ENCODE results near the gene GPT2. TPM values are rescaled to one million over a fixed set of nuclear protein-coding genes. Genes with fewer than 3 reads are reported as not detected.
A peak's percentile ranks its signal among the peaks of the same experiment; 100 is the strongest.

GPT2 gene
- total RNA-seq, 1 donor from 2014 or later: 70.2 TPM

DNA sequence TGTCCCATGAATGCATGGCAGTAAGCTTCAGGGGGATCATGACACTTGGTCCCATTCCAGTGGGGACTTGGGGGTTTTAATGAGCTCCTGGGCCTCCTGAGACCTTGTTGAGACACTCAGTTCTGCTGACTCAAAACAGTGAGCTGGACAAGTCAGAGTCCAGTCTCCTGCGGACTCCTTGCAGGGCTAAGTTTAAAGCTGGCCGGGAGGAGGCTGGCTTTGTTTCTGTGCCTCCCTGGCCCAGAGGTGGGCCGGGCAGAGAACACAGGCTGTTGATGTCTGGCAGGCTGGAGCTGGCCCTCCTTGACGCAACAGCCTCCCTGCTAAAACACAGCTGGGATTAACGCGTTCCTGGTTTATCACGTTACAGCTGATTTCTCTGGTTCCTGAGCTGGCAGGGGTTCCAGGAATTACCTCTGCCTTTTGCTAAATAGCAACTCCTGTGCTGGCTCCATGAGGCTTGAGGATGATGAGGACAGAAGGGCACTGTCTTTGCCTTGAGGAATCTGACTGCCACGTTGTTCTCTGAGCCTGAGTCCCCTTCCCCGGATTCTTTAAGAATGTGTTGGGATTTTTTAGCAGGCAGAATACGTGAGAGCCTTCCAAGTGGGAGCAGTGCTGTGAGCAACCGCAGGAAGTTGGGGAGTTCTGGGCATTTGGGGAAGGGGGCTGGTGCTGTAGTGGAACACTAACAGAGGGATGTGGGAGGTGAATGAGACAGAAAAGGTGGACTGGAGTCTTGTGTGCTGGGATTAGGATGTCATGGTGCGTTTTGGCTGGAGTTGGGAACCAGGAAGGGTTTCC, 2.0 kb downstream of the GPT2 start:
- Histone ChIP-seq H3K4me1 (ENCODE audit: insufficient read depth, low read length) (peaks cover 24% of the 10 kb centered on the region), H3K79me2 (ENCODE audit: insufficient read depth, low read length) (peaks cover 41% of the 10 kb centered on the region), H3K27ac (ENCODE audit: low read depth, low read length) (peak overlapping the region; percentile 25), H2AFZ (ENCODE audit: low read depth, low read length) (peak overlapping the region; percentile 37), H3K9ac (ENCODE audit: low read length) (peak overlapping the region; percentile 79), H3K4me3 (ENCODE audit: insufficient read depth, low read depth, low read length) (peak overlapping the region; percentile 88), H3K36me3 (ENCODE audit: insufficient read depth, low read length) (no peaks in the 10 kb centered on the region), H3K9me3 (ENCODE audit: insufficient read depth, low read depth, low read length) (no peaks in the 10 kb centered on the region), H3K27me3 (ENCODE audit: insufficient read depth, low read length) (no peaks in the 10 kb centered on the region), H4K20me1 (ENCODE audit: insufficient read depth, low read length) (peaks cover 34% of the 10 kb centered on the region), H3K4me2 (ENCODE audit: low read length) (peak overlapping the region; percentile 95)
- Mint-ChIP-seq H3K27me3 (ENCODE audit: low read depth, unreplicated experiment) (no peaks in the 10 kb centered on the region), H3K4me1 (ENCODE audit: low read depth, unreplicated experiment) (peaks cover 27% of the 10 kb centered on the region), H3K9me3 (ENCODE audit: unreplicated experiment) (no peaks in the 10 kb centered on the region), H3K36me3 (ENCODE audit: low read depth, unreplicated experiment) (peaks cover 6% of the 10 kb centered on the region), H3K4me3 (ENCODE audit: unreplicated experiment) (peak overlapping the region; percentile 97), H3K27ac (ENCODE audit: unreplicated experiment) (peak overlapping the region; percentile 84)
- peak; percentile 68 for DNase-seq (ENCODE audit: low read depth)
- no peak for FAIRE-seq
- TF ChIP-seq, protein P1, sequence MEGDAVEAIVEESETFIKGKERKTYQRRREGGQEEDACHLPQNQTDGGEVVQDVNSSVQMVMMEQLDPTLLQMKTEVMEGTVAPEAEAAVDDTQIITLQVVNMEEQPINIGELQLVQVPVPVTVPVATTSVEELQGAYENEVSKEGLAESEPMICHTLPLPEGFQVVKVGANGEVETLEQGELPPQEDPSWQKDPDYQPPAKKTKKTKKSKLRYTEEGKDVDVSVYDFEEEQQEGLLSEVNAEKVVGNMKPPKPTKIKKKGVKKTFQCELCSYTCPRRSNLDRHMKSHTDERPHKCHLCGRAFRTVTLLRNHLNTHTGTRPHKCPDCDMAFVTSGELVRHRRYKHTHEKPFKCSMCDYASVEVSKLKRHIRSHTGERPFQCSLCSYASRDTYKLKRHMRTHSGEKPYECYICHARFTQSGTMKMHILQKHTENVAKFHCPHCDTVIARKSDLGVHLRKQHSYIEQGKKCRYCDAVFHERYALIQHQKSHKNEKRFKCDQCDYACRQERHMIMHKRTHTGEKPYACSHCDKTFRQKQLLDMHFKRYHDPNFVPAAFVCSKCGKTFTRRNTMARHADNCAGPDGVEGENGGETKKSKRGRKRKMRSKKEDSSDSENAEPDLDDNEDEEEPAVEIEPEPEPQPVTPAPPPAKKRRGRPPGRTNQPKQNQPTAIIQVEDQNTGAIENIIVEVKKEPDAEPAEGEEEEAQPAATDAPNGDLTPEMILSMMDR (IDR thresholded peaks at IDR 0.05; ENCODE audit: insufficient read depth, low read depth, low read length): no peak
- TF ChIP-seq EZH2 (IDR thresholded peaks at IDR 0.05; ENCODE audit: insufficient read depth, low read length): no peak

DNA sequence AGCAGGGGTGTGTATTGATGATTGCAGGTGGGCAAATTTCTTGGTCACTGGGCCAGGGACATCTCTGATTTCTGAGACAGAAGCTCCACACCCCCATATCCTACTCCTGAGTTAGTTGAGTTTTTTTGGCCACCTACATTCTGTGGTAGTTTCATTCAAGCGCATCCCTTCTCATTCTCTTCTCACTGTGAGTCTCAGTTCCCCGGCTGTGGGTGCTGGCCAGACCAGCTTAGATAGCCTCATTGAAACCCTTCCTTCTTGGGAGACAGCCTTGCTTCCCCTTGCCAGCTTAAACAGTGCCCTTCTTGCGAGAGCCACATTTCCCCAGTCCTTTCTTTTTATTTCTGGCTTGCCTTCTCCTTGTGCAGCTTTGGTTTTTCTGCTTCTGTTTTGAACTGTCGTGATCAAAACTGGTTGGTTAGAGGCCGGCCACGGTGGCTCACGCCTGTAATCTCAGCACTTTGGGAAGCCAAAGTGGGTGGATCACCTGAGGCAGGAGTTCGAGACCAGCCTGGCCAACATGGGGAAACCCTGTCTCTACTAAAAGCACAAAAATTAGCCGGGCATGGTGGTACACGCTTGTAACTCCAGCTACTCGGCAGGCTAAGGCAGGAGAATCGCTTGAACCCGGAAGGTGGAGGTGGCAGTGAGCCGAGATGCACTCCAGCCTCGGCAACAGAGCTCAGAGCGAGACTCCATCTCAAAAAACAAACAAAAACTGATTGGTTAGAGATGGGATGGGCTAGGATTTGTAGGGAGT, 2.8 kb downstream of the GPT2 start:
- Mint-ChIP-seq H3K27me3 (ENCODE audit: low read depth, unreplicated experiment) (no peaks in the 10 kb centered on the region), H3K4me3 (ENCODE audit: unreplicated experiment) (peak overlapping the region; percentile 97), H3K27ac (ENCODE audit: unreplicated experiment) (peak overlapping the region; percentile 84), H3K36me3 (ENCODE audit: low read depth, unreplicated experiment) (peaks cover 6% of the 10 kb centered on the region), H3K9me3 (ENCODE audit: unreplicated experiment) (no peaks in the 10 kb centered on the region), H3K4me1 (ENCODE audit: low read depth, unreplicated experiment) (peaks cover 27% of the 10 kb centered on the region)
- Histone ChIP-seq H2AFZ (ENCODE audit: low read depth, low read length) (no peak overlapping the region), H3K9ac (ENCODE audit: low read length) (peak overlapping the region; percentile 79), H3K4me2 (ENCODE audit: low read length) (peak overlapping the region; percentile 95), H4K20me1 (ENCODE audit: insufficient read depth, low read length) (peaks cover 34% of the 10 kb centered on the region), H3K9me3 (ENCODE audit: insufficient read depth, low read depth, low read length) (no peaks in the 10 kb centered on the region), H3K4me3 (ENCODE audit: insufficient read depth, low read depth, low read length) (no peak overlapping the region), H3K27me3 (ENCODE audit: insufficient read depth, low read length) (no peaks in the 10 kb centered on the region), H3K27ac (ENCODE audit: low read depth, low read length) (no peak overlapping the region), H3K36me3 (ENCODE audit: insufficient read depth, low read length) (no peaks in the 10 kb centered on the region), H3K79me2 (ENCODE audit: insufficient read depth, low read length) (peaks cover 43% of the 10 kb centered on the region), H3K4me1 (ENCODE audit: insufficient read depth, low read length) (peaks cover 24% of the 10 kb centered on the region)
- FAIRE-seq (no peak), DNase-seq (ENCODE audit: low read depth) (no peak)
- TF ChIP-seq EZH2 (IDR thresholded peaks at IDR 0.05; ENCODE audit: insufficient read depth, low read length): no peak
- TF ChIP-seq, protein P1 (IDR thresholded peaks at IDR 0.05; ENCODE audit: insufficient read depth, low read depth, low read length): no peak

Measured in astrocyte (in vitro differentiated cells and primary cell).